Left ventricle myocardium inferior (tissue), 1 donor: ENCODE measurements around the gene ZNF385D. TPM values are rescaled to one million over a fixed set of nuclear protein-coding genes. Genes with fewer than 3 reads are reported as not detected.

ENCODE experiments used
- DNase-seq: peaks from one replicate; pipeline ENCODE4 v3.0.0-alpha.2; 2020
- H3K27ac ChIP-seq: fragments of 200-600 bp; replicated peaks from 2 replicates; pipeline ENCODE4 v1.8.0; 2021
- H3K27me3 ChIP-seq: fragments of 200-600 bp; 2 replicates; pipeline ENCODE4 v1.8.0; 2021; ENCODE audit warnings: low read depth
- H3K36me3 ChIP-seq: fragments of 200-600 bp; 2 replicates; pipeline ENCODE4 v1.8.0; 2021
- H3K4me1 ChIP-seq: fragments of 200-600 bp; 2 replicates; pipeline ENCODE4 v1.8.0; 2021
- H3K4me3 ChIP-seq: fragments of 200-600 bp; 2 replicates; pipeline ENCODE4 v1.8.0; 2021; ENCODE audit warnings: mild to moderate bottlenecking, moderate library complexity
- H3K9me3 ChIP-seq: fragments of 200-600 bp; replicated peaks from 2 replicates; pipeline ENCODE4 v1.8.0; 2021
- CTCF ChIP-seq: fragments of 200-600 bp; IDR thresholded peaks from 2 replicates; pipeline ENCODE4 v1.8.0; 2021; ENCODE audit warnings: antibody characterized with exemption, mild to moderate bottlenecking, borderline replicate concordance
- intact Hi-C: fragments of 100-400 bp; cut with micrococcal nuclease; formaldehyde crosslinking; loops from one replicate; pipeline ENCODE4 v1.11.0; 2022
- total RNA-seq: library from RNA; stranded (reverse); fragmentation: NEBNext Ultra II Directional; extraction: Animal tissue kit (Norgen Biotek cat#: 25700); gene quantifications from one replicate; pipeline ENCODE4 v1.2.1, GENCODE V29; 2021
- donor health status: DM: no; HTN: yes; CAD: no; lungs with severe emphysema.

The ZNF385D gene
- total RNA-seq, 1 donor from 2014 or later, result 2.3 TPM

DNA sequence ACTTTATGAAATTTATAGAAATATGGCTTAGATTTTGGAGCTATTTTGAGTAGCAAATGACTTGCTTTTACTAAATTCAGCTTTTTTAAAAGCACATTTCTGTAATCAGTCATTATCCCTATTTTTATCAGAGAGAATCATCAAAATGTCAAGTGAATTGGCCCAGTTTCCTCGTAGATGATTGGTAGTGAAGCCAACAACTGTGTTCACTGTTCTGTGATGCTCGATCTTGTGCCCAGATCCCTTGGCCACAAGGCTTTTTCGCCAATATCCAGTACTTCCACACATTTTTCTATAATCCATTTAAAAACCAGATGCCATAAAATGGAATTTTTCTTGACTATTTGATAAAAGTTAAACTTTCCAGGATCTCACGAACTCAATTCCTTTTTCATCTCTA lies 336.5 kb downstream of the ZNF385D start:
- Histone ChIP-seq H3K4me1 (no peaks in the 10 kb centered on the region), H3K4me3 (no peak overlapping the region), H3K9me3 (no peaks in the 10 kb centered on the region), H3K36me3 (no peaks in the 10 kb centered on the region), H3K27ac (no peak overlapping the region), H3K27me3 (no peaks in the 10 kb centered on the region)
- intact Hi-C loops, result no loop called here
- no peak for DNase-seq
- no peak for TF ChIP-seq CTCF

DNA sequence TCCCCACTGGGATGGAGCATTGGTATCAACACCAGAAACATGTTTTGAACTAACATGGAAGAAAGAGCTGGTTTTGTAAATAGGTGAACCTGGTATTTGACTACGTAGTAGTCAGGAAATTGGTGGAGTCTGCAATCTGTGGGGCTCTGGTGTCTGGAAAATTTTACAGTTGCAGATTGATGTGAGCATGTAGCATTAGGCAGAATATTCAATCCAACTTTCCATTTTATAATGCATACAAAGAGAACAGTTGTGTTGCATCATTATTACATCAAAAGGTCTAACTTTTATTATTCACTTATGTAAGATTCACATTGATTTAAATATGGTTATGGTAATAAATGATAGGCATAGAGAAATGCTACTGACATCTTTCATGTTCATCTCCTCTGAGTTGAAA lies 340.0 kb downstream of the ZNF385D start:
- H3K4me3 ChIP-seq, result no peak overlapping the region
- DNase-seq, result no peak
- no peak overlapping the region for H3K27ac ChIP-seq
- H3K9me3 ChIP-seq, result peaks cover 5% of the 10 kb centered on the region
- H3K4me1 ChIP-seq, result no peaks in the 10 kb centered on the region
- no peaks in the 10 kb centered on the region for H3K36me3 ChIP-seq
- no peak for TF ChIP-seq CTCF
- no peaks in the 10 kb centered on the region for H3K27me3 ChIP-seq
- intact Hi-C loops, result no loop called here

DNA sequence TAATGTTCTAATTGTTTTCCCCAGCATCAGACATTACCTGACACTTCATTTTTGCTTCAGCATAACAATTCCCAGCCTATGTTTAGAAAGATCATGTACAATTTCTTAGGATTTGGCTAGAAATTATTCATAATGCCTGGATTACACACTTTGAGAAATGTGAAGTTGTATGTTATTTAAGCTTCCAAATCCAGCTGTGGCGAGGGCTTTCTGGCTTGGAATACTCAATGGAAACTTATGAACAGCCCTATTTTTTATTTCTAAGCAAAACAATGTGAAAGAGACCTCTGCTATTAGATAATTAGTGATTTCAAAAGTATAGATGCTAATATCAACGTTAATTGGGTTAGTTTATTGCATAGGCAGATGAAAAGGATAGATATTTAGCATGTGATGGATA lies 341.6 kb downstream of the ZNF385D start:
- intact Hi-C loops, result no loop called here
- H3K36me3 ChIP-seq, result no peaks in the 10 kb centered on the region

GRCh38 chr3:21407743-21408142 lies 343.3 kb downstream of the ZNF385D start:
- no peaks in the 10 kb centered on the region for H3K27me3 ChIP-seq
- intact Hi-C loops, result no loop called here
- no peaks in the 10 kb centered on the region for H3K4me1 ChIP-seq

More for the DNA sequence above, 341.6 kb downstream of the ZNF385D start:
- TF ChIP-seq CTCF, result no peak
- H3K9me3 ChIP-seq, result peaks cover 20% of the 10 kb centered on the region
- no peak overlapping the region for H3K4me3 ChIP-seq
- H3K27ac ChIP-seq, result no peak overlapping the region
- DNase-seq, result no peak
- no peaks in the 10 kb centered on the region for H3K27me3 ChIP-seq
- no peaks in the 10 kb centered on the region for H3K4me1 ChIP-seq

GRCh38 chr3:21405671-21406667 lies 345.0 kb downstream of the ZNF385D start:
- no peak overlapping the region for H3K27ac ChIP-seq
- no peaks in the 10 kb centered on the region for H3K4me1 ChIP-seq
- H3K27me3 ChIP-seq, result no peaks in the 10 kb centered on the region
- intact Hi-C loops, result no loop called here
- peaks cover 31% of the 10 kb centered on the region for H3K9me3 ChIP-seq
- no peak for DNase-seq
- H3K4me3 ChIP-seq, result no peak overlapping the region
- H3K36me3 ChIP-seq, result no peaks in the 10 kb centered on the region
- TF ChIP-seq CTCF, result no peak

More at GRCh38 chr3:21407743-21408142, 343.3 kb downstream of the ZNF385D start:
- TF ChIP-seq CTCF, result no peak
- no peaks in the 10 kb centered on the region for H3K36me3 ChIP-seq
- DNase-seq, result no peak
- H3K9me3 ChIP-seq, result peaks cover 31% of the 10 kb centered on the region
- no peak overlapping the region for H3K4me3 ChIP-seq
- no peak overlapping the region for H3K27ac ChIP-seq
